Mesenchymal stem cell (in vitro differentiated cells and primary cell): ENCODE measurements around the gene PSME4.

Experiments used
- DNase-seq: peaks from one replicate; pipeline ENCODE4 v3.0.0-alpha.2; 2013
- H2AFZ ChIP-seq: one replicate; pipeline ENCODE4 v1.6.1; 2013; ENCODE audit warnings: low read depth, mild to moderate bottlenecking, control low read depth, inconsistent platforms, low read length, moderate library complexity
- H2AK5ac ChIP-seq: 2 replicates; pipeline ENCODE4 v1.6.1; 2013; ENCODE audit warnings: low read length, moderate library complexity, mild to moderate bottlenecking, inconsistent platforms; ENCODE audit not compliant: severe bottlenecking
- H2BK120ac ChIP-seq: one replicate; pipeline ENCODE4 v1.6.1; 2013; ENCODE audit warnings: low read depth, mild to moderate bottlenecking, inconsistent platforms, low read length, moderate library complexity
- H2BK12ac ChIP-seq, 2 experiments: one replicate each; pipeline ENCODE4 v1.6.1; 2013; ENCODE audit warnings: inconsistent platforms in 2 of 2, low read length in 2 of 2, mild to moderate bottlenecking in 2 of 2, moderate library complexity in 2 of 2, control low read depth in 1 of 2
- H2BK15ac ChIP-seq: one replicate; pipeline ENCODE4 v1.6.1; 2013; ENCODE audit warnings: mild to moderate bottlenecking, low read depth, inconsistent platforms; ENCODE audit not compliant: poor library complexity, severe bottlenecking
- H2BK5ac ChIP-seq: 2 replicates; pipeline ENCODE4 v1.6.1; 2013; ENCODE audit warnings: low read depth, mild to moderate bottlenecking, low read length, control low read depth, inconsistent platforms; ENCODE audit not compliant: poor library complexity, severe bottlenecking
- H3K14ac ChIP-seq, 2 experiments: one replicate each; pipeline ENCODE4 v1.6.1; 2013; ENCODE audit warnings: inconsistent platforms in 2 of 2, low read length in 2 of 2, control low read depth in 1 of 2, mild to moderate bottlenecking in 1 of 2, moderate library complexity in 1 of 2
- H3K18ac ChIP-seq, 2 experiments: one replicate each; pipeline ENCODE4 v1.6.1; 2013; ENCODE audit warnings: inconsistent platforms in 2 of 2, low read length in 2 of 2, control low read depth in 1 of 2, low read depth in 1 of 2, mild to moderate bottlenecking in 1 of 2
- H3K23ac ChIP-seq, 2 experiments: one replicate each; pipeline ENCODE4 v1.6.1; 2013; ENCODE audit warnings: inconsistent platforms in 2 of 2, low read length in 2 of 2, mild to moderate bottlenecking in 2 of 2, moderate library complexity in 2 of 2, control low read depth in 1 of 2
- H3K27ac ChIP-seq: 2 replicates; pipeline ENCODE4 v1.5.1; 2013; ENCODE audit warnings: mild to moderate bottlenecking, moderate library complexity, low read length, control low read depth, inconsistent platforms; ENCODE audit not compliant: poor library complexity, severe bottlenecking
- H3K27me3 ChIP-seq, 2 experiments: 2 replicates each; pipeline versions ENCODE4 v1.6.1 to v1.7.0; 2013; ENCODE audit warnings: low read length in 2 of 2, mild to moderate bottlenecking in 2 of 2, moderate library complexity in 2 of 2, control low read depth in 1 of 2, inconsistent platforms in 1 of 2; ENCODE audit not compliant: control insufficient read depth in 1 of 2, insufficient read depth in 1 of 2
- H3K36me3 ChIP-seq, 2 experiments: 2 replicates each; pipeline versions ENCODE4 v1.6.1 to v1.7.0; 2013; ENCODE audit warnings: low read length in 2 of 2, control low read depth in 1 of 2, inconsistent platforms in 1 of 2, low read depth in 1 of 2, mild to moderate bottlenecking in 1 of 2; ENCODE audit not compliant: insufficient read depth in 2 of 2, control insufficient read depth in 1 of 2
- H3K4ac ChIP-seq, 2 experiments: one replicate each; pipeline ENCODE4 v1.6.1; 2013; ENCODE audit warnings: inconsistent platforms in 2 of 2, low read length in 2 of 2, mild to moderate bottlenecking in 2 of 2, moderate library complexity in 2 of 2, control low read depth in 1 of 2, low read depth in 1 of 2
- H3K4me1 ChIP-seq: 2 replicates; pipeline ENCODE4 v1.6.1; 2013; ENCODE audit warnings: low read depth, low read length, control low read depth; ENCODE audit not compliant: control insufficient read depth, insufficient read depth
- H3K4me2 ChIP-seq: 2 replicates; pipeline ENCODE4 v1.6.1; 2013; ENCODE audit warnings: low read length, mild to moderate bottlenecking, inconsistent platforms; ENCODE audit not compliant: poor library complexity, severe bottlenecking
- H3K4me3 ChIP-seq, 2 experiments: 2 replicates each; pipeline versions ENCODE4 v1.5.1 to v1.7.0; 2013; ENCODE audit warnings: low read length in 2 of 2, mild to moderate bottlenecking in 2 of 2, control low read depth in 1 of 2, low read depth in 1 of 2; ENCODE audit not compliant: insufficient read depth in 1 of 2
- H3K79me1 ChIP-seq: replicated peaks from 2 replicates; pipeline ENCODE4 v1.6.1; 2013; ENCODE audit warnings: mild to moderate bottlenecking, control low read depth, low read length, inconsistent platforms; ENCODE audit not compliant: poor library complexity, severe bottlenecking
- H3K9ac ChIP-seq: 2 replicates; pipeline ENCODE4 v1.7.0; 2013; ENCODE audit warnings: mild to moderate bottlenecking, low read length, moderate library complexity
- H3K9me3 ChIP-seq: 2 replicates; pipeline ENCODE4 v1.7.0; 2013; ENCODE audit warnings: mild to moderate bottlenecking, low read length; ENCODE audit not compliant: control insufficient read depth
- H4K8ac ChIP-seq: one replicate; pipeline ENCODE4 v1.6.1; 2013; ENCODE audit warnings: inconsistent platforms, mild to moderate bottlenecking, low read length, moderate library complexity
- H4K91ac ChIP-seq: one replicate; pipeline ENCODE4 v1.6.1; 2013; ENCODE audit warnings: mild to moderate bottlenecking, low read length, inconsistent platforms
- WGBS: methylation state at CpG from one replicate; pipeline ENCODE4 v1.1.7; 2013; ENCODE audit warnings: mixed read lengths; 5-methylcytosine and 5-hydroxymethylcytosine counted together

PSME4 gene

GRCh38 chr2:53949457-53949856 lies 21.3 kb downstream of the PSME4 start:
- DNase-seq, result no peak
- H2BK12ac ChIP-seq, result no peak overlapping the region
- H4K8ac ChIP-seq, result no peak overlapping the region
- H3K4me1 ChIP-seq, result peaks cover 5% of the 10 kb centered on the region
- H3K4me3 ChIP-seq, result no peak overlapping the region
- no peaks in the 10 kb centered on the region for H3K9me3 ChIP-seq
- no peak overlapping the region for H2AK5ac ChIP-seq
- H2BK15ac ChIP-seq, result no peak overlapping the region
- no peak overlapping the region for H3K14ac ChIP-seq
- no peak overlapping the region for H3K18ac ChIP-seq
- H3K27me3 ChIP-seq, result no peaks in the 10 kb centered on the region
- H3K27ac ChIP-seq, result no peak overlapping the region
- H3K9ac ChIP-seq, result no peak overlapping the region
- H3K4me2 ChIP-seq, result no peak overlapping the region
- H2BK5ac ChIP-seq, result no peak overlapping the region
- no peak overlapping the region for H3K23ac ChIP-seq
- H2BK120ac ChIP-seq, result no peak overlapping the region
- no CpG with 5 or more reads among the region's 1 CpG for WGBS
- H3K36me3 ChIP-seq, result peaks cover 3 to 36% of the 10 kb centered on the region in 2 experiments
- H4K91ac ChIP-seq, result no peak overlapping the region
- H3K79me1 ChIP-seq, result peaks cover 10% of the 10 kb centered on the region
- H3K4ac ChIP-seq, result no peak overlapping the region
- H2AFZ ChIP-seq, result no peak overlapping the region

GRCh38 chr2:53945538-53945937 lies 25.3 kb downstream of the PSME4 start:
- Histone ChIP-seq H2BK5ac (no peak overlapping the region), H2BK120ac (no peak overlapping the region), H3K18ac (no peak overlapping the region), H3K27me3 (no peaks in the 10 kb centered on the region), H3K27ac (no peak overlapping the region), H3K4ac (no peak overlapping the region), H3K36me3 (peaks cover 3 to 61% of the 10 kb centered on the region in 2 experiments), H3K79me1 (peaks cover 13% of the 10 kb centered on the region), H4K91ac (no peak overlapping the region), H2BK15ac (no peak overlapping the region), H3K9ac (peak overlapping the region; percentile 11), H4K8ac (no peak overlapping the region), H2BK12ac (no peak overlapping the region), H3K23ac (no peak overlapping the region), H3K4me1 (peaks cover 3% of the 10 kb centered on the region), H2AFZ (no peak overlapping the region), H2AK5ac (no peak overlapping the region), H3K4me3 (no peak overlapping the region), H3K4me2 (no peak overlapping the region), H3K14ac (no peak overlapping the region), H3K9me3 (no peaks in the 10 kb centered on the region)
- WGBS, result no CpG with 5 or more reads among the region's 1 CpG
- DNase-seq, result no peak

GRCh38 chr2:53944542-53944941 lies 26.3 kb downstream of the PSME4 start:
- H3K9me3 ChIP-seq, result no peaks in the 10 kb centered on the region
- H3K36me3 ChIP-seq, result peaks cover 3 to 71% of the 10 kb centered on the region in 2 experiments
- no peak overlapping the region for H3K27ac ChIP-seq
- no peak overlapping the region for H2BK15ac ChIP-seq
- DNase-seq, result no peak
- H3K14ac ChIP-seq, result no peak overlapping the region
- no peaks in the 10 kb centered on the region for H3K4me1 ChIP-seq
- H2AK5ac ChIP-seq, result no peak overlapping the region
- H3K18ac ChIP-seq, result no peak overlapping the region
- no peak overlapping the region for H3K9ac ChIP-seq
- no peak overlapping the region for H2AFZ ChIP-seq
- no peak overlapping the region for H4K91ac ChIP-seq
- no peak overlapping the region for H3K4me3 ChIP-seq
- H2BK120ac ChIP-seq, result no peak overlapping the region
- no peak overlapping the region for H4K8ac ChIP-seq
- H3K4ac ChIP-seq, result no peak overlapping the region
- no peak overlapping the region for H2BK5ac ChIP-seq
- no peak overlapping the region for H3K4me2 ChIP-seq
- no peaks in the 10 kb centered on the region for H3K27me3 ChIP-seq
- peaks cover 12% of the 10 kb centered on the region for H3K79me1 ChIP-seq
- no CpG with 5 or more reads among the region's 1 CpG for WGBS
- no peak overlapping the region for H2BK12ac ChIP-seq
- H3K23ac ChIP-seq, result no peak overlapping the region

- Histone ChIP-seq H3K9me3 (no peaks in the 10 kb centered on the region), H2BK5ac (no peak overlapping the region), H3K79me1 (peaks cover 11% of the 10 kb centered on the region), H2BK12ac (no peak overlapping the region), H3K4me1 (no peaks in the 10 kb centered on the region), H3K4ac (no peak overlapping the region), H2AK5ac (no peak overlapping the region), H2BK120ac (no peak overlapping the region), H2BK15ac (no peak overlapping the region), H3K36me3 (peaks cover 0 to 79% of the 10 kb centered on the region in 2 experiments), H3K9ac (no peak overlapping the region), H3K27me3 (no peaks in the 10 kb centered on the region), H2AFZ (no peak overlapping the region), H3K27ac (no peak overlapping the region), H4K8ac (no peak overlapping the region), H3K4me3 (no peak overlapping the region), H3K4me2 (no peak overlapping the region), H3K23ac (no peak overlapping the region), H3K18ac (no peak overlapping the region), H4K91ac (no peak overlapping the region), H3K14ac (no peak overlapping the region)
- no CpG with 5 or more reads among the region's 1 CpG for WGBS
- DNase-seq, result no peak
Measured at GRCh38 chr2:53942280-53942679, 28.5 kb downstream of the PSME4 start.
